KMS-11 (cell line): ENCODE results near the gene C1orf105.

ENCODE experiments used
- H2AFZ ChIP-seq: fragments of 200-600 bp; sonication (generic); 2 replicates; pipeline ENCODE4 v1.6.1; 2016; ENCODE audit warnings: antibody characterized with exemption, mixed run types, low read depth
- H3K27ac ChIP-seq: fragments of 200-600 bp; sonication (generic); 2 replicates; pipeline ENCODE4 v1.6.1; 2016; ENCODE audit warnings: mild to moderate bottlenecking, mixed run types
- H3K27me3 ChIP-seq: fragments of 200-600 bp; sonication (generic); 2 replicates; pipeline ENCODE4 v1.6.1; 2017; ENCODE audit warnings: mild to moderate bottlenecking, low read depth, mixed run types, moderate library complexity; ENCODE audit not compliant: insufficient read depth
- H3K36me3 ChIP-seq: fragments of 200-600 bp; sonication (generic); 2 replicates; pipeline ENCODE4 v1.6.1; 2017; ENCODE audit warnings: mild to moderate bottlenecking, mixed run types; ENCODE audit not compliant: insufficient read depth
- H3K4me1 ChIP-seq: fragments of 200-600 bp; sonication (generic); 2 replicates; pipeline ENCODE4 v1.6.1; 2016; ENCODE audit warnings: mild to moderate bottlenecking, low read depth, mixed run types; ENCODE audit not compliant: poor library complexity, severe bottlenecking
- H3K4me2 ChIP-seq: fragments of 200-600 bp; sonication (generic); 2 replicates; pipeline ENCODE4 v1.7.0; 2016; ENCODE audit warnings: mild to moderate bottlenecking, mixed run types
- H3K4me3 ChIP-seq: fragments of 200-600 bp; sonication (generic); IDR thresholded peaks from 2 replicates; pipeline ENCODE4 v1.6.1; 2017; ENCODE audit warnings: low read depth, low read length, mixed read lengths; ENCODE audit not compliant: insufficient read depth
- H3K79me2 ChIP-seq: fragments of 200-600 bp; sonication (generic); 2 replicates; pipeline ENCODE4 v1.6.1; 2016; ENCODE audit warnings: low read depth, mixed run types; ENCODE audit not compliant: insufficient read depth
- H3K9ac ChIP-seq: fragments of 200-600 bp; sonication (generic); 2 replicates; pipeline ENCODE4 v1.6.1; 2016; ENCODE audit warnings: mild to moderate bottlenecking, mixed run types
- H4K20me1 ChIP-seq: fragments of 200-600 bp; sonication (generic); 2 replicates; pipeline ENCODE4 v1.6.1; 2016; ENCODE audit warnings: mild to moderate bottlenecking, mixed run types; ENCODE audit not compliant: insufficient read depth
- CTCF ChIP-seq: fragments of 200-600 bp; sonication (generic); conservative IDR thresholded peaks from 2 replicates; pipeline ENCODE4 v1.6.1; 2017; ENCODE audit warnings: low read depth, mild to moderate bottlenecking, antibody characterized with exemption, low read length, moderate library complexity, mixed read lengths

Gene C1orf105

GRCh38 chr1:172478485-172478884 is 58.0 kb downstream of the C1orf105 start:
- Histone ChIP-seq H3K4me1 (no peaks in the 10 kb centered on the region), H3K36me3 (no peaks in the 10 kb centered on the region), H3K27ac (no peak overlapping the region), H4K20me1 (no peaks in the 10 kb centered on the region), H3K4me2 (no peak overlapping the region), H2AFZ (no peak overlapping the region), H3K9ac (no peak overlapping the region), H3K4me3 (no peak overlapping the region), H3K79me2 (no peaks in the 10 kb centered on the region), H3K27me3 (no peaks in the 10 kb centered on the region)
- TF ChIP-seq CTCF, result no peak

GRCh38 chr1:172480431-172480830 is 59.9 kb downstream of the C1orf105 start:
- Histone ChIP-seq H3K79me2 (no peaks in the 10 kb centered on the region), H2AFZ (no peak overlapping the region), H3K4me1 (no peaks in the 10 kb centered on the region), H3K4me3 (no peak overlapping the region), H4K20me1 (no peaks in the 10 kb centered on the region), H3K4me2 (no peak overlapping the region), H3K27me3 (no peaks in the 10 kb centered on the region), H3K27ac (no peak overlapping the region), H3K9ac (no peak overlapping the region), H3K36me3 (no peaks in the 10 kb centered on the region)
- no peak for TF ChIP-seq CTCF

- H3K27ac ChIP-seq, result no peak overlapping the region
- H3K4me3 ChIP-seq, result no peak overlapping the region
- TF ChIP-seq CTCF, result no peak
- H4K20me1 ChIP-seq, result no peaks in the 10 kb centered on the region
- H3K9ac ChIP-seq, result no peak overlapping the region
- H3K36me3 ChIP-seq, result no peaks in the 10 kb centered on the region
- H3K4me2 ChIP-seq, result no peak overlapping the region
- no peaks in the 10 kb centered on the region for H3K79me2 ChIP-seq
- no peaks in the 10 kb centered on the region for H3K4me1 ChIP-seq
- H2AFZ ChIP-seq, result no peak overlapping the region
- H3K27me3 ChIP-seq, result no peaks in the 10 kb centered on the region
Measured at GRCh38 chr1:172482044-172482443, 61.6 kb downstream of the C1orf105 start.

- no peak for TF ChIP-seq CTCF
- Histone ChIP-seq H3K79me2 (no peaks in the 10 kb centered on the region), H4K20me1 (no peaks in the 10 kb centered on the region), H2AFZ (no peak overlapping the region), H3K9ac (no peak overlapping the region), H3K4me3 (no peak overlapping the region), H3K27me3 (no peaks in the 10 kb centered on the region), H3K36me3 (no peaks in the 10 kb centered on the region), H3K27ac (no peak overlapping the region), H3K4me2 (no peak overlapping the region), H3K4me1 (no peaks in the 10 kb centered on the region)
Measured at GRCh38 chr1:172483448-172483847, 63.0 kb downstream of the C1orf105 start.

GRCh38 chr1:172484252-172484651 is 63.8 kb downstream of the C1orf105 start:
- H3K9ac ChIP-seq, result no peak overlapping the region
- no peak overlapping the region for H3K4me2 ChIP-seq
- no peaks in the 10 kb centered on the region for H3K36me3 ChIP-seq
- H3K27me3 ChIP-seq, result no peaks in the 10 kb centered on the region
- no peak for TF ChIP-seq CTCF
- H3K79me2 ChIP-seq, result no peaks in the 10 kb centered on the region
- H3K27ac ChIP-seq, result no peak overlapping the region
- no peak overlapping the region for H3K4me3 ChIP-seq
- no peak overlapping the region for H2AFZ ChIP-seq
- H4K20me1 ChIP-seq, result no peaks in the 10 kb centered on the region
- no peaks in the 10 kb centered on the region for H3K4me1 ChIP-seq
